HepG2 (cell line): ENCODE measurements around the gene C1QC. TPM values are rescaled to one million over a fixed set of nuclear protein-coding genes. Genes with fewer than 3 reads are reported as not detected.

Experiments
- AGO1 ChIP-seq: fragments of 200-400 bp; formaldehyde crosslinking; IDR thresholded peaks from 2 replicates; pipeline ENCODE4 v1.6.1; 2017; ENCODE audit warnings: mild to moderate bottlenecking, low read depth, low read length, moderate library complexity; ENCODE audit not compliant: poor library complexity, severe bottlenecking
- CAMTA2 ChIP-seq: sonication (generic); formaldehyde crosslinking; IDR thresholded peaks from 2 replicates; pipeline ENCODE4 v1.4.0; 2020; ENCODE audit warnings: mild to moderate bottlenecking, missing genetic modification reagents, borderline replicate concordance
- DMAP1 ChIP-seq: IDR thresholded peaks from 2 replicates; pipeline ENCODE4 v1.6.1; 2016
- HMG20A ChIP-seq: IDR thresholded peaks from 2 replicates; pipeline ENCODE4 v1.6.1; 2016; ENCODE audit warnings: borderline replicate concordance
- HOXA7 ChIP-seq: sonication (generic); formaldehyde crosslinking; IDR thresholded peaks from 2 replicates; pipeline ENCODE4 v1.8.1; 2022; ENCODE audit warnings: mild to moderate bottlenecking, missing genetic modification reagents, moderate library complexity
- JDP2 ChIP-seq: sonication (generic); formaldehyde crosslinking; IDR thresholded peaks from 2 replicates; pipeline ENCODE4 v1.8.1; 2022; ENCODE audit warnings: missing genetic modification reagents, borderline replicate concordance
- MAZ ChIP-seq, 2 experiments: sonication (generic) in 1 of 2; formaldehyde crosslinking in 1 of 2; IDR thresholded peaks; 2 replicates each; pipeline versions ENCODE4 v1.5.0 to v1.6.1; 2012 to 2020; ENCODE audit warnings: low read depth in 2 of 2, mild to moderate bottlenecking in 2 of 2, borderline replicate concordance in 1 of 2, improper control_type of control experiment in 1 of 2, low read length in 1 of 2, missing genetic modification reagents in 1 of 2, moderate library complexity in 1 of 2
- MED1 ChIP-seq: sonication (generic); formaldehyde crosslinking; IDR thresholded peaks from 2 replicates; pipeline ENCODE4 v1.4.0; 2020; ENCODE audit warnings: missing genetic modification reagents
- MEIS2 ChIP-seq: sonication (generic); formaldehyde crosslinking; IDR thresholded peaks from 2 replicates; pipeline ENCODE4 v1.9.0; 2021; ENCODE audit warnings: mild to moderate bottlenecking, missing genetic modification reagents
- NKX3-1 ChIP-seq: sonication (generic); formaldehyde crosslinking; IDR thresholded peaks from 2 replicates; pipeline ENCODE4 v1.5.0; 2020; ENCODE audit warnings: missing genetic modification reagents
- NPAS2 ChIP-seq: sonication (generic); formaldehyde crosslinking; IDR thresholded peaks from 2 replicates; pipeline ENCODE4 v1.8.0; 2022; ENCODE audit warnings: mild to moderate bottlenecking, missing genetic modification reagents, borderline replicate concordance
- SETDB1 ChIP-seq: sonication (generic); formaldehyde crosslinking; IDR thresholded peaks from 2 replicates; pipeline ENCODE4 v1.5.1; 2020; ENCODE audit warnings: missing genetic modification reagents, mild to moderate bottlenecking, borderline replicate concordance
- ZBTB20 ChIP-seq: sonication (generic); formaldehyde crosslinking; IDR thresholded peaks from 2 replicates; pipeline ENCODE4 v1.8.1; 2023; ENCODE audit warnings: missing genetic modification reagents, low read depth, mild to moderate bottlenecking, borderline replicate concordance
- ZFP36 ChIP-seq: fragments of 150-350 bp; IDR thresholded peaks from 2 replicates; pipeline ENCODE4 v1.6.1; 2018; ENCODE audit warnings: borderline replicate concordance, low read length, low read depth; ENCODE audit not compliant: partially characterized antibody
- ZMYM3 ChIP-seq: sonication (generic); formaldehyde crosslinking; IDR thresholded peaks from 2 replicates; pipeline ENCODE4 v1.5.1; 2020; ENCODE audit warnings: mild to moderate bottlenecking, missing genetic modification reagents
- ZNF136 ChIP-seq: sonication (generic); formaldehyde crosslinking; IDR thresholded peaks from 2 replicates; pipeline ENCODE4 v1.8.1; 2022; ENCODE audit warnings: low read depth, mild to moderate bottlenecking, moderate library complexity, missing genetic modification reagents
- ZNF441 ChIP-seq: sonication (generic); formaldehyde crosslinking; IDR thresholded peaks from 2 replicates; pipeline ENCODE4 v1.7.0; 2021; ENCODE audit warnings: missing genetic modification reagents, borderline replicate concordance
- ZNF468 ChIP-seq: sonication (generic); formaldehyde crosslinking; IDR thresholded peaks from 2 replicates; pipeline ENCODE4 v1.8.0; 2022; ENCODE audit warnings: mild to moderate bottlenecking, moderate library complexity, missing genetic modification reagents
- ZNF878 ChIP-seq: sonication (generic); formaldehyde crosslinking; IDR thresholded peaks from 2 replicates; pipeline ENCODE4 v1.8.1; 2023; ENCODE audit warnings: mild to moderate bottlenecking, missing genetic modification reagents, moderate library complexity
- ZSCAN22 ChIP-seq: sonication (generic); formaldehyde crosslinking; IDR thresholded peaks from 2 replicates; pipeline ENCODE4 v1.4.0; 2020; ENCODE audit warnings: mild to moderate bottlenecking, missing genetic modification reagents
- polyA plus RNA-seq, 8 experiments: library from polyadenylated mRNA; depleted of rRNA in 3 of 8; stranded (reverse) in 7 of 8; unstranded in 1 of 8; fragments of >200 nt; fragmentation: Illumina TruSeq in 4 of 8; extraction: Trizol in 4 of 8; gene quantifications; 2 replicates each; pipeline versions ENCODE4 v1.2.1 to v1.2.3, GENCODE V29; 2011 to 2016; ENCODE audit warnings: low read depth in 4 of 8, missing spikeins in 1 of 8, mixed read lengths in 1 of 8; ENCODE audit not compliant: insufficient read depth in 1 of 8
- total RNA-seq, 5 experiments: library from RNA; depleted of rRNA; stranded (reverse); fragments of >200 nt; fragmentation: Illumina TruSeq; extraction: Trizol; gene quantifications; 2 replicates each; pipeline ENCODE4 v1.2.3, GENCODE V29; 2016; ENCODE audit warnings: low read depth in 1 of 5
- TF ChIP-seq, protein P1 (sequence below): sonication (generic); formaldehyde crosslinking; IDR thresholded peaks from 2 replicates; pipeline ENCODE4 v1.4.0; 2020; ENCODE audit warnings: missing genetic modification reagents
- TF ChIP-seq, protein P2 (sequence below): sonication (generic); formaldehyde crosslinking; IDR thresholded peaks from 2 replicates; pipeline ENCODE4 v1.4.0; 2020; ENCODE audit warnings: missing genetic modification reagents, borderline replicate concordance

C1QC gene
- total and polyA plus RNA-seq, 2 of the 13 experiments (the other 11 are each of a cell fraction or from before 2014, with no cell fraction given) = not detected

DNA sequence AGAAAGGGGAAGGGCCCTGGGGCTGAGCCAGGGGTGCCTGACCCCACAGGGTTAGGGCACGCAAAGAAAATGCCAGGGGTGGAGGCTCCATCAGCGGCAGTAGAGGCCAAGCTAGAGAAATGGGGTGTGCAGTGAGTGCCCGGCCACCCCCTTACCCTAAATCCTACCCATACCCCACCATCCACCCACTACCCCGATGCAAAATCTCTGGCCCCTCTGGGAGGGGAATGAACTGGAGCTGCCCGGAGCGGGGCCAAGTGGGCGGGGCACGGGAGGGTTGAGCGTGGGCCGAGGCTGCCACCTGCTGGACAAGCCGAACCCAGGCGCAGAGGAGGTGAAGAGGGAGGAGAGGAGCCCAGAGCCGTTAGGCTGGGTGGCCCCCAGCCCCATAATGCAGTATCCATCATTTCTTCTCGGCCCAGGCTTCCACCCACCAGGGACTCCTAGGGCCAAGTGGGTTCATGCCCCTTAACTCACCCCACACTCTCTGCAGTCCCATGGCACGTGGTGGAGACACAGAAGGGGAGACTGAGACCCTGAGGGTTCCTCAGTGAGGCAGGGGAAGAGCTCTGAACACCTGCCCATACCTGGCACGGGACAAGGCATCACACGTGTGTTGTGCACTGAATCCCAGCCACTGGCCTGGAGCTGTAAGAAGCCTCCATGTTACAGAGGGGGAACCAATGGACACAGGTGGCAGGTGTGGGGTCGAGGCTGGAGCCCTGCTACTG is 1.4 kb upstream of the C1QC start (continued):
- no peak for TF ChIP-seq HOXA7 (CRISPR knock-in tag)
- no peak for TF ChIP-seq ZMYM3 (CRISPR knock-in tag)
- TF ChIP-seq MEIS2 (CRISPR knock-in tag) = no peak
- no peak for TF ChIP-seq ZSCAN22 (CRISPR knock-in tag)
- no peak for TF ChIP-seq NKX3-1 (CRISPR knock-in tag)
- no peak for TF ChIP-seq ZNF136 (CRISPR knock-in tag)
- TF ChIP-seq JDP2 = no peak
- no peak for TF ChIP-seq SETDB1 (CRISPR knock-in tag)
- no peak for TF ChIP-seq ZNF468
- TF ChIP-seq, protein P1, sequence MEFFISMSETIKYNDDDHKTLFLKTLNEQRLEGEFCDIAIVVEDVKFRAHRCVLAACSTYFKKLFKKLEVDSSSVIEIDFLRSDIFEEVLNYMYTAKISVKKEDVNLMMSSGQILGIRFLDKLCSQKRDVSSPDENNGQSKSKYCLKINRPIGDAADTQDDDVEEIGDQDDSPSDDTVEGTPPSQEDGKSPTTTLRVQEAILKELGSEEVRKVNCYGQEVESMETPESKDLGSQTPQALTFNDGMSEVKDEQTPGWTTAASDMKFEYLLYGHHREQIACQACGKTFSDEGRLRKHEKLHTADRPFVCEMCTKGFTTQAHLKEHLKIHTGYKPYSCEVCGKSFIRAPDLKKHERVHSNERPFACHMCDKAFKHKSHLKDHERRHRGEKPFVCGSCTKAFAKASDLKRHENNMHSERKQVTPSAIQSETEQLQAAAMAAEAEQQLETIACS = no peak
- no peak; the same call in 1 of the 2 replicates for TF ChIP-seq MAZ (IDR thresholded peaks at IDR 0.05; ENCODE audit: borderline replicate concordance, low read depth, low read length)
- peak; percentile 63; the same call in 1 of the 2 replicates for TF ChIP-seq MAZ (CRISPR knock-in tag; IDR thresholded peaks at IDR 0.05; ENCODE audit: low read depth)
- 0 out of 2 replicates have a peak, but pooled peaks have one; percentile 14 for TF ChIP-seq MED1
- no peak for TF ChIP-seq HMG20A
- no peak for TF ChIP-seq DMAP1
- no peak for TF ChIP-seq NPAS2 (CRISPR knock-in tag)
- no peak for TF ChIP-seq CAMTA2 (CRISPR knock-in tag)
- TF ChIP-seq ZBTB20 (CRISPR knock-in tag) = no peak
- peak; percentile 32 for TF ChIP-seq AGO1
- TF ChIP-seq, protein P2, sequence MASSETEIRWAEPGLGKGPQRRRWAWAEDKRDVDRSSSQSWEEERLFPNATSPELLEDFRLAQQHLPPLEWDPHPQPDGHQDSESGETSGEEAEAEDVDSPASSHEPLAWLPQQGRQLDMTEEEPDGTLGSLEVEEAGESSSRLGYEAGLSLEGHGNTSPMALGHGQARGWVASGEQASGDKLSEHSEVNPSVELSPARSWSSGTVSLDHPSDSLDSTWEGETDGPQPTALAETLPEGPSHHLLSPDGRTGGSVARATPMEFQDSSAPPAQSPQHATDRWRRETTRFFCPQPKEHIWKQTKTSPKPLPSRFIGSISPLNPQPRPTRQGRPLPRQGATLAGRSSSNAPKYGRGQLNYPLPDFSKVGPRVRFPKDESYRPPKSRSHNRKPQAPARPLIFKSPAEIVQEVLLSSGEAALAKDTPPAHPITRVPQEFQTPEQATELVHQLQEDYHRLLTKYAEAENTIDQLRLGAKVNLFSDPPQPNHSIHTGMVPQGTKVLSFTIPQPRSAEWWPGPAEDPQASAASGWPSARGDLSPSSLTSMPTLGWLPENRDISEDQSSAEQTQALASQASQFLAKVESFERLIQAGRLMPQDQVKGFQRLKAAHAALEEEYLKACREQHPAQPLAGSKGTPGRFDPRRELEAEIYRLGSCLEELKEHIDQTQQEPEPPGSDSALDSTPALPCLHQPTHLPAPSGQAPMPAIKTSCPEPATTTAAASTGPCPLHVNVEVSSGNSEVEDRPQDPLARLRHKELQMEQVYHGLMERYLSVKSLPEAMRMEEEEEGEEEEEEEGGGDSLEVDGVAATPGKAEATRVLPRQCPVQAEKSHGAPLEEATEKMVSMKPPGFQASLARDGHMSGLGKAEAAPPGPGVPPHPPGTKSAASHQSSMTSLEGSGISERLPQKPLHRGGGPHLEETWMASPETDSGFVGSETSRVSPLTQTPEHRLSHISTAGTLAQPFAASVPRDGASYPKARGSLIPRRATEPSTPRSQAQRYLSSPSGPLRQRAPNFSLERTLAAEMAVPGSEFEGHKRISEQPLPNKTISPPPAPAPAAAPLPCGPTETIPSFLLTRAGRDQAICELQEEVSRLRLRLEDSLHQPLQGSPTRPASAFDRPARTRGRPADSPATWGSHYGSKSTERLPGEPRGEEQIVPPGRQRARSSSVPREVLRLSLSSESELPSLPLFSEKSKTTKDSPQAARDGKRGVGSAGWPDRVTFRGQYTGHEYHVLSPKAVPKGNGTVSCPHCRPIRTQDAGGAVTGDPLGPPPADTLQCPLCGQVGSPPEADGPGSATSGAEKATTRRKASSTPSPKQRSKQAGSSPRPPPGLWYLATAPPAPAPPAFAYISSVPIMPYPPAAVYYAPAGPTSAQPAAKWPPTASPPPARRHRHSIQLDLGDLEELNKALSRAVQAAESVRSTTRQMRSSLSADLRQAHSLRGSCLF (CRISPR knock-in tag) = no peak
- no peak for TF ChIP-seq ZNF878
- TF ChIP-seq ZNF441 = no peak
- TF ChIP-seq ZFP36 = no peak
